HEK293 (cell line): ENCODE data around the gene SH3GL2.

Experiments used
- HOXA7 ChIP-seq: sonication (generic); formaldehyde crosslinking; IDR thresholded peaks from 2 replicates; pipeline ENCODE4 v1.8.1; 2022; ENCODE audit warnings: missing genetic modification reagents, borderline replicate concordance
- HOXD13 ChIP-seq: sonication (generic); formaldehyde crosslinking; IDR thresholded peaks from 2 replicates; pipeline ENCODE4 v1.8.0; 2022; ENCODE audit warnings: missing genetic modification reagents, borderline replicate concordance
- PBX3 ChIP-seq: sonication (generic); formaldehyde crosslinking; IDR thresholded peaks from 2 replicates; pipeline ENCODE4 v1.8.1; 2022; ENCODE audit warnings: mild to moderate bottlenecking, moderate library complexity, missing genetic modification reagents
- PRDM4 ChIP-seq: fragments of 450-650 bp; formaldehyde crosslinking; IDR thresholded peaks from 2 replicates; pipeline ENCODE4 v1.5.1; 2017; ENCODE audit warnings: missing biosample characterization, missing genetic modification characterization
- REPIN1 ChIP-seq: fragments of 450-650 bp; formaldehyde crosslinking; IDR thresholded peaks from 2 replicates; pipeline ENCODE4 v1.5.1; 2017; ENCODE audit warnings: missing biosample characterization, missing genetic modification characterization, low read depth
- SP2 ChIP-seq: fragments of 450-650 bp; formaldehyde crosslinking; IDR thresholded peaks from 2 replicates; pipeline ENCODE4 v1.5.1; 2016; ENCODE audit warnings: missing biosample characterization, missing genetic modification characterization
- ZEB2 ChIP-seq: fragments of 450-650 bp; formaldehyde crosslinking; IDR thresholded peaks from 2 replicates; pipeline ENCODE4 v1.5.1; 2016; ENCODE audit warnings: missing biosample characterization, missing genetic modification characterization
- TF ChIP-seq, protein P1 (sequence below): IDR thresholded peaks from 2 replicates; pipeline ENCODE4 v1.6.1; 2011; ENCODE audit warnings: mild to moderate bottlenecking, low read depth, low read length, borderline replicate concordance
- TF ChIP-seq, protein P2 (sequence below): fragments of 450-650 bp; formaldehyde crosslinking; IDR thresholded peaks from 2 replicates; pipeline ENCODE4 v1.5.1; 2016; ENCODE audit warnings: missing biosample characterization, missing genetic modification characterization

DNA sequence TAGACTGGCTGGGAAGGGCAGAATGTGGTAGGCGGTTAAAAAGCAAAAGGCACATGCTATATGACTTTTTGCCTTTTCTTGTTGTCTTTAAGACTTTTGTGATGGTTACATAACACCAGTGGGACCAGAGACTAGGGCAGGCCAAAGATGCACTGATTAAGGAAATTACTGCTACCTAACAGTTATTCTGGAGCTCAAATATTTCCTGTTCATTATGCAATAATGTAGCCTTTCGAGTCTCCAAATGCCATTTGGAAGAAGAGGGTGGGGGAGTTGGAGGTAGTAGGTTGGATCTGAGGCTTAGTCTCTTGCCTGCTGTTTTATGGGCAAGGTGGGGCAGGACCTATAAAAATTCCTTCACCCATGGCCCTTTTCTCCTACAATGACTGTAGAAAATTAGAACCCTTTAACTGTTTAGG, 51.7 kb downstream of the SH3GL2 start:
- TF ChIP-seq HOXD13 (peak; percentile 91), ZEB2 (no peak), SP2 (tag by site-specific recombination) (no peak), REPIN1 (no peak), HOXA7 (CRISPR knock-in tag) (no peak), PRDM4 (no peak), PBX3 (CRISPR knock-in tag) (no peak)
- TF ChIP-seq, protein P1, sequence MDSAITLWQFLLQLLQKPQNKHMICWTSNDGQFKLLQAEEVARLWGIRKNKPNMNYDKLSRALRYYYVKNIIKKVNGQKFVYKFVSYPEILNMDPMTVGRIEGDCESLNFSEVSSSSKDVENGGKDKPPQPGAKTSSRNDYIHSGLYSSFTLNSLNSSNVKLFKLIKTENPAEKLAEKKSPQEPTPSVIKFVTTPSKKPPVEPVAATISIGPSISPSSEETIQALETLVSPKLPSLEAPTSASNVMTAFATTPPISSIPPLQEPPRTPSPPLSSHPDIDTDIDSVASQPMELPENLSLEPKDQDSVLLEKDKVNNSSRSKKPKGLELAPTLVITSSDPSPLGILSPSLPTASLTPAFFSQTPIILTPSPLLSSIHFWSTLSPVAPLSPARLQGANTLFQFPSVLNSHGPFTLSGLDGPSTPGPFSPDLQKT = no peak
- TF ChIP-seq, protein P2, sequence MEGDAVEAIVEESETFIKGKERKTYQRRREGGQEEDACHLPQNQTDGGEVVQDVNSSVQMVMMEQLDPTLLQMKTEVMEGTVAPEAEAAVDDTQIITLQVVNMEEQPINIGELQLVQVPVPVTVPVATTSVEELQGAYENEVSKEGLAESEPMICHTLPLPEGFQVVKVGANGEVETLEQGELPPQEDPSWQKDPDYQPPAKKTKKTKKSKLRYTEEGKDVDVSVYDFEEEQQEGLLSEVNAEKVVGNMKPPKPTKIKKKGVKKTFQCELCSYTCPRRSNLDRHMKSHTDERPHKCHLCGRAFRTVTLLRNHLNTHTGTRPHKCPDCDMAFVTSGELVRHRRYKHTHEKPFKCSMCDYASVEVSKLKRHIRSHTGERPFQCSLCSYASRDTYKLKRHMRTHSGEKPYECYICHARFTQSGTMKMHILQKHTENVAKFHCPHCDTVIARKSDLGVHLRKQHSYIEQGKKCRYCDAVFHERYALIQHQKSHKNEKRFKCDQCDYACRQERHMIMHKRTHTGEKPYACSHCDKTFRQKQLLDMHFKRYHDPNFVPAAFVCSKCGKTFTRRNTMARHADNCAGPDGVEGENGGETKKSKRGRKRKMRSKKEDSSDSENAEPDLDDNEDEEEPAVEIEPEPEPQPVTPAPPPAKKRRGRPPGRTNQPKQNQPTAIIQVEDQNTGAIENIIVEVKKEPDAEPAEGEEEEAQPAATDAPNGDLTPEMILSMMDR = no peak
